Aorta (tissue), 5 donors: ENCODE results near the gene DPP10. TPM values are rescaled to one million over a fixed set of nuclear protein-coding genes. Genes with fewer than 3 reads are reported as not detected.

ENCODE experiments used
- ATAC-seq: fragments of 200-7000 bp; cut with Tn5 transposase; one replicate; pipeline ENCODE4 v1.9.1; 2022; ENCODE audit warnings: moderate library complexity; ENCODE audit not compliant: low FRiP score
- DNase-seq, 2 donors: peaks; one replicate each; pipeline ENCODE4 v3.0.0-alpha.2; 2020
- H3K27ac ChIP-seq, 2 donors: one replicate each; pipeline ENCODE4 v1.5.1; 2013; ENCODE audit warnings: low read length in 2 of 2, mild to moderate bottlenecking in 2 of 2, moderate library complexity in 2 of 2, control low read depth in 1 of 2, inconsistent platforms in 1 of 2, low read depth in 1 of 2
- H3K27me3 ChIP-seq, 2 donors: one replicate each; pipeline ENCODE4 v1.6.1; 2013; ENCODE audit warnings: control low read depth in 1 of 2, low read length in 1 of 2, mild to moderate bottlenecking in 1 of 2, moderate library complexity in 1 of 2; ENCODE audit not compliant: insufficient read depth in 2 of 2, control insufficient read depth in 1 of 2
- H3K36me3 ChIP-seq, 2 donors: one replicate each; pipeline ENCODE4 v1.6.1; 2013; ENCODE audit warnings: control low read depth in 1 of 2, low read length in 1 of 2, mild to moderate bottlenecking in 1 of 2; ENCODE audit not compliant: insufficient read depth in 2 of 2, control insufficient read depth in 1 of 2
- H3K4me1 ChIP-seq, 2 donors: one replicate each; pipeline ENCODE4 v1.6.1; 2013; ENCODE audit warnings: low read length in 2 of 2, control low read depth in 1 of 2, mild to moderate bottlenecking in 1 of 2, moderate library complexity in 1 of 2; ENCODE audit not compliant: insufficient read depth in 2 of 2, control insufficient read depth in 1 of 2
- H3K4me3 ChIP-seq, 2 donors: one replicate each; pipeline ENCODE4 v1.5.1; 2013; ENCODE audit warnings: low read length in 2 of 2, control low read depth in 1 of 2, mild to moderate bottlenecking in 1 of 2
- H3K9me3 ChIP-seq: one replicate; pipeline ENCODE4 v1.6.1; 2013; ENCODE audit warnings: mild to moderate bottlenecking, low read length; ENCODE audit not compliant: control insufficient read depth
- WGBS, 2 donors: extraction: QIAGEN DNeasy Blood & Tissue Kit; methylation state at CpG; one replicate each; pipeline ENCODE4 v1.1.7; 2013; 5-methylcytosine and 5-hydroxymethylcytosine counted together
- intact Hi-C, 2 donors: fragments of 100-400 bp; cut with DNase I; formaldehyde crosslinking; loops; one replicate each; pipeline versions ENCODE4 v1.14.2 to v1.15.0; 2022
- polyA plus RNA-seq, 2 donors: library from polyadenylated mRNA; stranded (reverse); fragments of 200-250 nt; gene quantifications; one replicate each; pipeline ENCODE4 v1.2.3, GENCODE V29; 2013
- total RNA-seq, 2 donors: library from RNA; stranded (reverse); fragmentation: NEBNext Ultra II Directional; extraction: Animal tissue kit (Norgen Biotek cat#: 25700); gene quantifications; one replicate each; pipeline ENCODE4 v1.2.1, GENCODE V29; 2021
- donor health status: healthy with polysubstance abuse.
- donor health status: Bipolar disorder and iron deficiency.
- donor health status: DM: no; HTN: no; CAD: no.
- donor health status: DM: no; HTN: no; CAD: no.
- donor health status: DM: yes; HTN: yes; CAD: no.

Gene DPP10
- total and polyA plus RNA-seq, 4 donors = 0.13 TPM; not detected in 3

DNA sequence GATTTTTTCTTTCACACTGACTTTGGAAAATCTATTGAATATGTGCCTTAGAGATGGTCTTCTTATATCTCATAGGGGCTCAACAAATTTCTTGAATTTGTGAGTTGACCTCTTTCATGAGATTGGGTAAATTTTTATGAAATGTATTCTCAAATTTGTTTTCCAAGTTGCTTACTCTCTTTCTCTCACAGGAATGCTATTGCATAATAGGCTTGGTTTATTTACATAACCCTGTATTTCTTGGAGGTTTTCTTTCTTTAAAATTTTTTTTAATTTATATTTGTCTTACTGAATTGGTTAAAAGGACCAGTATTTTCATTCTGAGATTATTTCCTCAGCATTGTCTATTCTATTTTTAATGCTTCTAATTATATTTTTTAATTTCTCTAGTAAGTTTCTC is 917.1 kb downstream of the DPP10 start:
- DNase-seq (no peak), ATAC-seq (no peak)
- Histone ChIP-seq H3K9me3 (no peaks in the 10 kb centered on the region), H3K4me3 (no peak overlapping the region), H3K27ac (no peak overlapping the region), H3K4me1 (no peaks in the 10 kb centered on the region), H3K36me3 (no peaks in the 10 kb centered on the region), H3K27me3 (no peaks in the 10 kb centered on the region)
- intact Hi-C loops = no loop called here

DNA sequence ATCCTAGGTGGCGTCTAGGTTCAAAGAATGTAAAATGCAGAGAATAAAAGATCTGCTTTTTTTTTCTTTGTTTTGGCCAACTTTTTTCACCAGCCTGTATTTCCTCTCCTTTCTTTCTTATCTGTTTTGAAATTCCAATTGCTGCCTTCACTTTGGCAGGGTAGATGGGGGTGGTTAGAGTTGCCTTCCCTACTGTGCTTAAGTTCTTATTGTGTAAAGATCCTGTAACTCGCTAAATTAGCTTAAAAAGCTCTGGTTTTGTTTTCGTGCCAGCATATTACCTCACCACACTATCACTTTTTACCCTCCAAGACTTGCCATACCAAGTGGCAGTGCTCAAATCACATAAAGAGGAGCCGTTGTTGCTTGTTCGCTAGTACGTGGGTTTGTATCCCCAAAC is 921.7 kb downstream of the DPP10 start:
- Histone ChIP-seq H3K27me3 (no peaks in the 10 kb centered on the region), H3K36me3 (no peaks in the 10 kb centered on the region), H3K4me3 (no peak overlapping the region), H3K4me1 (no peaks in the 10 kb centered on the region), H3K9me3 (no peaks in the 10 kb centered on the region), H3K27ac (no peak overlapping the region)
- intact Hi-C loops = no loop called here
- WGBS, 2 donors = 39 to 51% methylated on average over 6 of the region's 6 CpGs
- DNase-seq = no peak
- no peak for ATAC-seq

DNA sequence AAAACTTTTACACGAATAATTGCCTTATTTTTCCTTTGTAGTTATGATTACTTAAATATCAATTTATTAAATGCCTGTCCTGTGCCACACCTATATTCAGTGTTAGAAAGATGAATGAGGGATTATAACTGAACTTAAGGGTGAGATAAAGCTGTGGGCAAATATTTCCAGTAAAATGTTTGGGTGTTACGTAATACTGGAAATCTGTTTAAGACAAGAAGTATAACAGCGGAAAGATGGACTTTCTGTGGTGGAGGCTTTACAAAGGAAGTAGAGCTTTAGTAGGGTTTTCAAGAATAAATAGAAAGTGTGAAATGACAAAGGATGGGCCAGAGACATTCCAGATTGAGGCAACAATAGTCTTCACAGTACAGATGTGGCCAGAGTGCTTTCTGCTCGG is 927.0 kb downstream of the DPP10 start:
- WGBS, 2 donors = 86 to 89% methylated on average over 4 of the region's 4 CpGs
- no peak for ATAC-seq
- intact Hi-C loops = no loop called here

GRCh38 chr2:115374981-115375380 is 932.5 kb downstream of the DPP10 start:
- DNase-seq (no peak), ATAC-seq (no peak)
- H3K27ac ChIP-seq = no peak overlapping the region
- no peaks in the 10 kb centered on the region for H3K27me3 ChIP-seq
- peaks cover 5% of the 10 kb centered on the region for H3K9me3 ChIP-seq
- H3K4me1 ChIP-seq = no peaks in the 10 kb centered on the region
- no peak overlapping the region for H3K4me3 ChIP-seq
- no peaks in the 10 kb centered on the region for H3K36me3 ChIP-seq
- WGBS, 2 donors = 56 to 72% methylated on average over 1 of the region's 1 CpG
- intact Hi-C loops = no loop called here

More for the DNA sequence above, 927.0 kb downstream of the DPP10 start:
- Histone ChIP-seq H3K27me3 (no peaks in the 10 kb centered on the region), H3K4me3 (no peak overlapping the region), H3K9me3 (peaks cover 3% of the 10 kb centered on the region), H3K4me1 (no peaks in the 10 kb centered on the region), H3K27ac (no peak overlapping the region), H3K36me3 (no peaks in the 10 kb centered on the region)
- no peak for DNase-seq

DNA sequence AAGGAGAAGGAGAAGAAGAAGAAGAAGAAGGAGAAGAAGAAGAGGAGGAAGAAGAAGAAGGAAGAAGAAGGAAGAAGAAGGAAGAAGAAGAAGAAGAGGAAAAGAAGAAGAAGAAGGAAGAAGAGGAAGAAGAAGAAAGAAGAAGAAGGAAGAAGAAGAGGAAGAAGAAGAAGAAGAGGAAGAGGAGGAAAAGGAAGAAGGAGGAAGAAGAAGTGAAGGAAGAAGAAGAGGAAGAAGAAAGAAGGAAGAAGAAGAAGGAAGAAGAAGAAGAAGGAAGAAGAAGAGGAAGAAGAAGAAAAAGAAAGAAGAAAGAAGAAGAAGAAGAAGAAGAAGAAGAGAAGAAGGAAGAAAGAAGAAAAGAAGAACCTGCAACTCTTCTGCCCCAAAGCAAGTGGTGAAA is 942.0 kb downstream of the DPP10 start:
- Histone ChIP-seq H3K4me3 (no peak overlapping the region), H3K27me3 (peaks cover 0 to 1% of the 10 kb centered on the region in 2 donors), H3K27ac (no peak overlapping the region), H3K36me3 (no peaks in the 10 kb centered on the region), H3K9me3 (peaks cover 2% of the 10 kb centered on the region), H3K4me1 (no peaks in the 10 kb centered on the region)
- DNase-seq (no peak), ATAC-seq (no peak)
- intact Hi-C loops = no loop called here

DNA sequence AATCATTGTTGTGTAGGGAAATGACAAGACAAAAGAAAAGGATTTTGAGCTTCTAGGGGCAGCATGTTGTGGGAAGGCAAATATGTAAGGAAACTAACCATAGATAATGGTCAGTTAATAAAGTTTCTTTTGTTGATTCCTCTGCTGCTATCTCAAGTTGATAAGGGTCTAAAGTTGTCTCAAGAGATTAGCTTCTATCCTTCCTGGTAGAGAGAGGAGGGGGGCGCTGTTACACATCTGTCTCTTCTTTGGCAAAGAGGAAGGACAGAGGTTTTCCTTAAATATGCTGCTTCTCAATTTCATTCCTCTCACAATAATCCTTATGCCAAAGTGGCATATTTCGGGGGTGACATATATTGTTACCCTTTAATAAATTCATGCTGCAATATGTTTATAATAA is 944.0 kb downstream of the DPP10 start:
- DNase-seq (no peak), ATAC-seq (no peak)
- Histone ChIP-seq H3K4me3 (no peak overlapping the region), H3K27ac (no peak overlapping the region), H3K36me3 (no peaks in the 10 kb centered on the region), H3K4me1 (no peaks in the 10 kb centered on the region), H3K9me3 (peaks cover 2% of the 10 kb centered on the region), H3K27me3 (peaks cover 0 to 1% of the 10 kb centered on the region in 2 donors)
- intact Hi-C loops = no loop called here
- 75 to 80% methylated on average over 2 of the region's 2 CpGs for WGBS, 2 donors

GRCh38 chr2:115389024-115389423 is 946.6 kb downstream of the DPP10 start:
- 43 to 52% methylated on average over 1 of the region's 1 CpG for WGBS, 2 donors
- intact Hi-C loops = no loop called here
- Histone ChIP-seq H3K4me1 (no peaks in the 10 kb centered on the region), H3K36me3 (no peaks in the 10 kb centered on the region), H3K4me3 (no peak overlapping the region), H3K9me3 (peaks cover 1% of the 10 kb centered on the region), H3K27me3 (peaks cover 0 to 1% of the 10 kb centered on the region in 2 donors), H3K27ac (no peak overlapping the region)
- no peak for DNase-seq
- no peak for ATAC-seq

- intact Hi-C loops = no loop called here
- Histone ChIP-seq H3K27me3 (peaks cover 0 to 1% of the 10 kb centered on the region in 2 donors), H3K36me3 (no peaks in the 10 kb centered on the region), H3K27ac (no peak overlapping the region), H3K4me3 (no peak overlapping the region), H3K9me3 (no peaks in the 10 kb centered on the region), H3K4me1 (no peaks in the 10 kb centered on the region)
- DNase-seq = no peak
- WGBS, 2 donors = 73 to 78% methylated on average over 6 of the region's 6 CpGs
- ATAC-seq = no peak
Measured at GRCh38 chr2:115389898-115390565, 947.6 kb downstream of the DPP10 start.

DNA sequence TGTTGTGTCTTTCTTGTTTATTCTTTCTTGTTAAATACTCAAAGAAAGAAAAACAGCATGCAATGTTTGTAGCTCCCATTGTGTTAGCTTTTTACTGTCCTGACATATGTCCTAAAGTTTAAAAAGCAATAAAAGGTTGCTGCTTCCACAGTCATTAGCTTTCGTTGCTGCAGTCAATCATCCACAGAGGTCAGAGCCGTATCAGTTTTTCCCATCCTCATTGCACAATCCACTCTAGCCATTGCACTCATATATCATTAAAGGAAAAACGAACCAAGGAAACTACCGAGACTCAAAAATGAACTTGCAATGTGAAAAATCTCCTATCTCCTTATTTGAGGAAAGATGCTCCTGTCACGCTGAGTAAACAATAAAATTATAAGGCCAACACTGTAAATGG is 954.1 kb downstream of the DPP10 start:
- WGBS, 2 donors = 27 to 36% methylated on average over 5 of the region's 5 CpGs
- H3K27me3 ChIP-seq = no peaks in the 10 kb centered on the region
- no peaks in the 10 kb centered on the region for H3K36me3 ChIP-seq
- ATAC-seq (no peak), DNase-seq (no peak)
- H3K9me3 ChIP-seq = no peaks in the 10 kb centered on the region
- H3K4me3 ChIP-seq = no peak overlapping the region
- intact Hi-C loops = no loop called here
- no peak overlapping the region for H3K27ac ChIP-seq
- H3K4me1 ChIP-seq = no peaks in the 10 kb centered on the region
